Panc1 (cell line): ENCODE results near the gene GPR83.

Source experiments
- POLR2AphosphoS5 ChIP-seq: IDR thresholded peaks from 2 replicates; pipeline ENCODE4 v1.6.1; 2012; ENCODE audit warnings: mild to moderate bottlenecking, low read depth, low read length, moderate library complexity
- SIN3A ChIP-seq: IDR thresholded peaks from 2 replicates; pipeline ENCODE4 v1.6.1; 2012; ENCODE audit warnings: low read depth, mild to moderate bottlenecking, low read length, moderate library complexity, borderline replicate concordance; ENCODE audit not compliant: insufficient read depth
- TCF7L2 ChIP-seq: IDR thresholded peaks from 2 replicates; pipeline ENCODE4 v1.6.1; 2011; ENCODE audit warnings: mild to moderate bottlenecking, low read depth, low read length, inconsistent platforms
- TF ChIP-seq, protein P1 (sequence below): fragments of 450-650 bp; IDR thresholded peaks from 2 replicates; pipeline ENCODE4 v1.5.1; 2017; ENCODE audit warnings: mild to moderate bottlenecking
- TF ChIP-seq, protein P2 (sequence below), 2 experiments: IDR thresholded peaks; 2 replicates each; pipeline ENCODE4 v1.6.1; 2011 to 2012; ENCODE audit warnings: low read depth in 2 of 2, control low read depth in 1 of 2, low read length in 1 of 2, mild to moderate bottlenecking in 1 of 2, moderate library complexity in 1 of 2; ENCODE audit not compliant: insufficient read depth in 1 of 2

DNA sequence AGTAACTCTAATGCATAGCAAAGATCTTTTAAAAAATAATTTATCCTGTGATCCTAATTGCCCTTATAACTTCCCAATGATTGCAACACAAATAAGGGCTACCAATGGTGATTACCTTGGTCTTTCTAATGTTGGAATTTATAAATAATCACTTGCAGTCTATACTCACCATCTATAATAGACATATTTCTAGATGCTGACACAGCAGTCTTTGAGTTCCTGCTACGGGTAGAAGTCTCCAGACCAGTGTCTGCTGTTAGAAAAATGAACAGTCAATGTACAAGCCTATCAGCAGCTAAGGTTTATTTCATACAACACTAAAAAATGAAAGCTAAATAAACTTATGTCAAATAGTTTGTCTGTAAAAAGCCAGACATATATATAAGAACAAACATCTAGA is 44.4 kb upstream of the GPR83 start:
- TF ChIP-seq, protein P1, sequence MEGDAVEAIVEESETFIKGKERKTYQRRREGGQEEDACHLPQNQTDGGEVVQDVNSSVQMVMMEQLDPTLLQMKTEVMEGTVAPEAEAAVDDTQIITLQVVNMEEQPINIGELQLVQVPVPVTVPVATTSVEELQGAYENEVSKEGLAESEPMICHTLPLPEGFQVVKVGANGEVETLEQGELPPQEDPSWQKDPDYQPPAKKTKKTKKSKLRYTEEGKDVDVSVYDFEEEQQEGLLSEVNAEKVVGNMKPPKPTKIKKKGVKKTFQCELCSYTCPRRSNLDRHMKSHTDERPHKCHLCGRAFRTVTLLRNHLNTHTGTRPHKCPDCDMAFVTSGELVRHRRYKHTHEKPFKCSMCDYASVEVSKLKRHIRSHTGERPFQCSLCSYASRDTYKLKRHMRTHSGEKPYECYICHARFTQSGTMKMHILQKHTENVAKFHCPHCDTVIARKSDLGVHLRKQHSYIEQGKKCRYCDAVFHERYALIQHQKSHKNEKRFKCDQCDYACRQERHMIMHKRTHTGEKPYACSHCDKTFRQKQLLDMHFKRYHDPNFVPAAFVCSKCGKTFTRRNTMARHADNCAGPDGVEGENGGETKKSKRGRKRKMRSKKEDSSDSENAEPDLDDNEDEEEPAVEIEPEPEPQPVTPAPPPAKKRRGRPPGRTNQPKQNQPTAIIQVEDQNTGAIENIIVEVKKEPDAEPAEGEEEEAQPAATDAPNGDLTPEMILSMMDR, result no peak
- no peak for TF ChIP-seq SIN3A
- TF ChIP-seq POLR2AphosphoS5, result no peak
- TF ChIP-seq, protein P2, sequence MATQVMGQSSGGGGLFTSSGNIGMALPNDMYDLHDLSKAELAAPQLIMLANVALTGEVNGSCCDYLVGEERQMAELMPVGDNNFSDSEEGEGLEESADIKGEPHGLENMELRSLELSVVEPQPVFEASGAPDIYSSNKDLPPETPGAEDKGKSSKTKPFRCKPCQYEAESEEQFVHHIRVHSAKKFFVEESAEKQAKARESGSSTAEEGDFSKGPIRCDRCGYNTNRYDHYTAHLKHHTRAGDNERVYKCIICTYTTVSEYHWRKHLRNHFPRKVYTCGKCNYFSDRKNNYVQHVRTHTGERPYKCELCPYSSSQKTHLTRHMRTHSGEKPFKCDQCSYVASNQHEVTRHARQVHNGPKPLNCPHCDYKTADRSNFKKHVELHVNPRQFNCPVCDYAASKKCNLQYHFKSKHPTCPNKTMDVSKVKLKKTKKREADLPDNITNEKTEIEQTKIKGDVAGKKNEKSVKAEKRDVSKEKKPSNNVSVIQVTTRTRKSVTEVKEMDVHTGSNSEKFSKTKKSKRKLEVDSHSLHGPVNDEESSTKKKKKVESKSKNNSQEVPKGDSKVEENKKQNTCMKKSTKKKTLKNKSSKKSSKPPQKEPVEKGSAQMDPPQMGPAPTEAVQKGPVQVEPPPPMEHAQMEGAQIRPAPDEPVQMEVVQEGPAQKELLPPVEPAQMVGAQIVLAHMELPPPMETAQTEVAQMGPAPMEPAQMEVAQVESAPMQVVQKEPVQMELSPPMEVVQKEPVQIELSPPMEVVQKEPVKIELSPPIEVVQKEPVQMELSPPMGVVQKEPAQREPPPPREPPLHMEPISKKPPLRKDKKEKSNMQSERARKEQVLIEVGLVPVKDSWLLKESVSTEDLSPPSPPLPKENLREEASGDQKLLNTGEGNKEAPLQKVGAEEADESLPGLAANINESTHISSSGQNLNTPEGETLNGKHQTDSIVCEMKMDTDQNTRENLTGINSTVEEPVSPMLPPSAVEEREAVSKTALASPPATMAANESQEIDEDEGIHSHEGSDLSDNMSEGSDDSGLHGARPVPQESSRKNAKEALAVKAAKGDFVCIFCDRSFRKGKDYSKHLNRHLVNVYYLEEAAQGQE (IDR thresholded peaks at IDR 0.05; ENCODE audit: insufficient read depth in 1 of 2, low read depth in 2 of 2, low read length in 1 of 2), result no peak
- TF ChIP-seq TCF7L2, result no peak
